Inferior parietal cortex (tissue), 1 donor: ENCODE measurements around the gene DRC1.

Experiments used
- DNase-seq: peaks from one replicate; pipeline ENCODE4 v3.0.0-alpha.2; 2016; ENCODE audit errors: extremely low spot score

The DRC1 gene

DNA sequence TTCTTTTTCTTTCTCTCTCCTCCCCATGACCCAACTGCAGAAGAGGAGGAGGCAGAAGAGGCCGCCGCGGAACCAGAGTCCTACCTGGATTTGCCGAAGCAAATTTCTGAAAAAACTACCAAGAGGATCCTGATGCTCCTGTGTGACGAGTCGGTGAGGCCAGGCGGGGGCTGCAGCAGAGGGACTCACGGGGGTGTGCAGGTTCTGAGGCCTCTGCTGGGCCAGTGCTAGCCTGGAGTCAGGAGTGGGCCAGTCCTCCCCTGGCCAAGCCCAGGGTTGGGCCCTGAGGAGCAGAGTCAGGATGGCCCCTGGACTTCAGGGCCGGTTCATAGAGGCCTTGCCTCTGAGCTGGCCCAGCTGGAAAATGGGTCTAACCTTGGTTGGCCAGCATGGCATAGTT is 46.9 kb downstream of the DRC1 start:
- no peak for DNase-seq

DNA sequence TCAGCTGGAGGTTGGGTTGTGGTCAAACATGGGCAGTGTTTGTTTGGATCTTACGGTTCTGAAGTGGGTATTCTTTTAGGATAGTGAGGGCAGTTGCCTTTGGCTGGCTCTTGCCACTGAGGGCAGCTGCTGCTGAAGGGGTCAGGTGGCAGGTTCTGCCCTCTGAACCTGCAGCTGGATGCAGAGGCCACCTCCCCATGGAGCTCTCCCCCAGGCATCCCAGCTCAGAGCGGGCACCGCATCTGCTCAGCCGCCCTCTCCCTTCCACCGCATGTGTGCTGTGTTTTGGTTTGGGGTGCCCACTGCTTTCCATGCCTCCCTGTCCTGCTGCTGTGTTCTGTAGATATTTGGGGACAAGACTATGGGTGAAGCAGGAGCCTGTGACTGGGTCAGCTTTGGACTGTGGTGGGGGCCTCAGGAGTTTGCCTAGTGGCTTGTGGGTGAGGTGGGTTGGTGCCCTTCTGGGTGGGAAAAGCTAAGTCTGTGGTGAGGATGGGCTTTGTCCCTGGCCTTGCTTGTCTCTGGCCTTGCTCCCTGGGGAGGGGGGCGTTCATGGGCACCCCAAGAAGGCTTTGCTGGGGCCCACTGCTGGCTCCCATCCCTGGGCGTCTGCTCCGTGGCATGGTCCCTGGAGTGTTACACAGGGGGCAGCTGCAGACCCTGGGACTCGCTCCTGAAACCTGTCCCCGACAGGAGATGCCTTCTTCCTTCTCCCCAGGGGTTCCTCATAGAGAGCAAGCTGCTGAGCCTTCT is 47.7 kb downstream of the DRC1 start:
- DNase-seq = no peak

- DNase-seq = no peak
Observed at GRCh38 chr2:26450031-26450635, 48.4 kb downstream of the DRC1 start.

GRCh38 chr2:26451700-26452099 is 50.0 kb downstream of the DRC1 start:
- no peak for DNase-seq

- no peak for DNase-seq
Observed at GRCh38 chr2:26453421-26454329, 52.0 kb downstream of the DRC1 start.

- DNase-seq = no peak
Observed at GRCh38 chr2:26454561-26455001, 52.9 kb downstream of the DRC1 start.

- DNase-seq = no peak
Observed at GRCh38 chr2:26455037-26455669, 53.4 kb downstream of the DRC1 start.

- DNase-seq = no peak
Observed at GRCh38 chr2:26455670-26456439, 54.1 kb downstream of the DRC1 start.

GRCh38 chr2:26456440-26457250 is 54.9 kb downstream of the DRC1 start:
- no peak for DNase-seq

DNA sequence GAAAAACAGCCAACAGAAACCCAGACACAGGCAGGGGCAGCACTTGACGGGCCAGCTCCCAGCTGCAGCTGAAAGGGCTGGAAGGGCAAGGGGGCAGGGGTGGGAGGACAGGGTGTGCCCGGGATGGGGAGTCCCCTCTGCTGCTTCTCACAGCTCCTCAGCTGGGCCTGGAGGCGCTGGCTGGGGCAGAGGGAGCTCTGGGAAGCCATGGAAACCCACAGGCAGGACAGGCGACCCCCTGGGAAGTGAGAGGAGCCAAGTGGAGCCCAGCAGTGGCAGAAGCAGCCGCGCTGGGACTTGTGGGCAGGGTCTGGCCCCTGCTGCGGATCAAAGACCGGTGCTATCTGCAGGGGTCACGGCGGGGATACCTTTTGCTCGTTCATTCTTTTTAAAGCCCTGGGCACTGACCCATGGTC is 55.5 kb downstream of the DRC1 start:
- no peak for DNase-seq

- no peak for DNase-seq
Observed at GRCh38 chr2:26457695-26458364, 56.1 kb downstream of the DRC1 start.

- no peak for DNase-seq
Observed at GRCh38 chr2:26458365-26459042, 56.8 kb downstream of the DRC1 start.

- DNase-seq = no peak
Observed at GRCh38 chr2:26459991-26460612, 58.4 kb downstream of the DRC1 start.

GRCh38 chr2:26460613-26461031 is 58.9 kb downstream of the DRC1 start:
- no peak for DNase-seq

- DNase-seq = no peak
Observed at GRCh38 chr2:26461601-26462023, 59.9 kb downstream of the DRC1 start.

GRCh38 chr2:26462100-26462499 is 60.4 kb downstream of the DRC1 start:
- no peak for DNase-seq

DNA sequence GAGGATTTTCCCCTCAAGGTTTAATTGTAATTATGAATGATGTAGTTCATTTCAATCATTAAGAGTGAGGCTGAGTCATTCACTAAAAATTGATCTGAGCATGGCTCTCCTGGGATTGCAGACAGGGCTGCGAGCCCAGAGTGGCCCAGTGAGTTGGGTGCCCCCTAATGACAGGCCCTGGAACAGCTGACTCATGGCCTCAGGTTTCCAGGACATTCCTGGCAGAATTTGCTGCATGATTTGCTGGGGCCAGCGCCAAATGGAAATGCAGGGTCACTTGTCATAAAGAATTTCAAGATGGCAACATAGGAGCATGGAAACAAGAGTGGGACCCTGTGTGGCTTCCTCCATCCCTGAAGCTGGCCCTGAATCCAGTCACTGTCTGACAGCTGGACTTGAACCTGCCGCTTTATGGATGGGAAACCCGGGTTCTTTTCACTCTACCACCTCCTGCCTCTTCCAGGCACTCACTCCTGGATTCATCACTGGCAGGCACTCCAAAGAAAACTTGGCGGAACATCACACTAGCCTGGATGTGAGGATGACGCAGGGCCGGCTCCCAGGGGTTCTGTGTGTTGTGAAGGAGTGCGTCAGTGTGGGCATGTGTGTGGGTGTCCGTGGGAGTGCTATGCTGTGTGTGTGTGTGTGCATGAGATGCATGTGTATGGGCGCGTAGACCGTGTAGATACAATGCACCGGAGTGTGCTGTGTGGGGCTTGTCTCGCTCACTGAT is 61.0 kb downstream of the DRC1 start:
- peak; percentile 13 for DNase-seq
